GM23248 (cell line): ENCODE results near the gene ANKRD34C. TPM values are rescaled to one million over a fixed set of nuclear protein-coding genes. Genes with fewer than 3 reads are reported as not detected.

ENCODE experiments used
- DNase-seq: peaks from one replicate; pipeline ENCODE4 v3.0.0-alpha.2; 2015
- H2AFZ ChIP-seq: fragments of 200-600 bp; sonication (generic); 2 replicates; pipeline ENCODE4 v1.6.1; 2016; ENCODE audit warnings: antibody characterized with exemption
- H3F3A ChIP-seq: fragments of 200-600 bp; sonication (generic); 2 replicates; pipeline ENCODE4 v1.6.1; 2016; ENCODE audit warnings: mild to moderate bottlenecking, antibody characterized with exemption, mixed run types; ENCODE audit not compliant: insufficient read depth
- H3K27ac ChIP-seq: fragments of 200-600 bp; sonication (generic); 2 replicates; pipeline ENCODE4 v1.5.1; 2016; ENCODE audit warnings: mild to moderate bottlenecking
- H3K27me3 ChIP-seq: fragments of 200-600 bp; sonication (generic); replicated peaks from 2 replicates; pipeline ENCODE4 v1.6.1; 2016; ENCODE audit warnings: mild to moderate bottlenecking; ENCODE audit not compliant: insufficient read depth
- H3K36me3 ChIP-seq: fragments of 200-600 bp; sonication (generic); 2 replicates; pipeline ENCODE4 v1.6.1; 2016; ENCODE audit warnings: low read depth, mild to moderate bottlenecking
- H3K4me1 ChIP-seq: fragments of 200-600 bp; sonication (generic); 2 replicates; pipeline ENCODE4 v1.6.1; 2016; ENCODE audit warnings: mild to moderate bottlenecking; ENCODE audit not compliant: insufficient read depth
- H3K4me2 ChIP-seq: fragments of 200-600 bp; sonication (generic); one replicate; pipeline ENCODE4 v1.6.1; 2016; ENCODE audit warnings: mild to moderate bottlenecking; ENCODE audit not compliant: unreplicated experiment
- H3K4me3 ChIP-seq: fragments of 200-600 bp; sonication (generic); 2 replicates; pipeline ENCODE4 v1.5.1; 2016; ENCODE audit warnings: mild to moderate bottlenecking
- H3K79me2 ChIP-seq: fragments of 200-600 bp; sonication (generic); 2 replicates; pipeline ENCODE4 v1.6.1; 2016; ENCODE audit warnings: mild to moderate bottlenecking; ENCODE audit not compliant: insufficient read depth
- H3K9ac ChIP-seq: fragments of 200-600 bp; sonication (generic); 2 replicates; pipeline ENCODE4 v1.6.1; 2016; ENCODE audit warnings: mild to moderate bottlenecking
- H3K9me2 ChIP-seq: fragments of 200-600 bp; sonication (generic); 2 replicates; pipeline ENCODE4 v1.6.1; 2016; ENCODE audit warnings: mixed run types, mild to moderate bottlenecking, moderate library complexity; ENCODE audit not compliant: insufficient read depth
- H3K9me3 ChIP-seq: fragments of 200-600 bp; sonication (generic); one replicate; pipeline ENCODE4 v1.6.1; 2017; ENCODE audit warnings: low read depth
- H4K20me1 ChIP-seq: fragments of 200-600 bp; sonication (generic); 2 replicates; pipeline ENCODE4 v1.6.0; 2016; ENCODE audit not compliant: insufficient read depth
- EZH2 ChIP-seq: fragments of 200-600 bp; sonication (generic); IDR thresholded peaks from 2 replicates; pipeline ENCODE4 v1.6.1; 2018; ENCODE audit warnings: antibody characterized with exemption, mild to moderate bottlenecking; ENCODE audit not compliant: insufficient read depth, poor library complexity, severe bottlenecking
- EZH2phosphoT487 ChIP-seq: fragments of 200-600 bp; sonication (generic); IDR thresholded peaks from 2 replicates; pipeline ENCODE4 v1.6.1; 2018; ENCODE audit warnings: antibody characterized with exemption, moderate library complexity, mild to moderate bottlenecking, low read depth; ENCODE audit not compliant: insufficient read depth
- WGBS, 2 experiments: methylation state at CpG; one replicate each; pipeline ENCODE4 v1.1.6; 2015 to 2017; ENCODE audit warnings: low lambda C conversion rate in 2 of 2, low coverage in 1 of 2; ENCODE audit errors: missing lambda C conversion rate in 2 of 2; 5-methylcytosine and 5-hydroxymethylcytosine counted together
- in situ Hi-C: fragments of 300-500 bp; cut with MboI; formaldehyde crosslinking; loops from 2 replicates; pipeline ENCODE4 v1.15.0; 2020
- polyA plus RNA-seq: library from polyadenylated mRNA; unstranded; fragments of >200 nt; fragmentation: Nextera tagmentation; extraction: Ambion mirVana; gene quantifications from 2 replicates; pipeline ENCODE4 v1.2.1, GENCODE V29; 2016
- total RNA-seq: library from RNA; depleted of rRNA; stranded (reverse); fragments of >200 nt; shearing (Covaris generic); gene quantifications from 2 replicates; pipeline ENCODE4 v1.2.3, GENCODE V29; 2014; rRNA removed

ANKRD34C gene
- total RNA-seq: not detected in 2 replicates
- not detected in 2 replicates for polyA plus RNA-seq

DNA sequence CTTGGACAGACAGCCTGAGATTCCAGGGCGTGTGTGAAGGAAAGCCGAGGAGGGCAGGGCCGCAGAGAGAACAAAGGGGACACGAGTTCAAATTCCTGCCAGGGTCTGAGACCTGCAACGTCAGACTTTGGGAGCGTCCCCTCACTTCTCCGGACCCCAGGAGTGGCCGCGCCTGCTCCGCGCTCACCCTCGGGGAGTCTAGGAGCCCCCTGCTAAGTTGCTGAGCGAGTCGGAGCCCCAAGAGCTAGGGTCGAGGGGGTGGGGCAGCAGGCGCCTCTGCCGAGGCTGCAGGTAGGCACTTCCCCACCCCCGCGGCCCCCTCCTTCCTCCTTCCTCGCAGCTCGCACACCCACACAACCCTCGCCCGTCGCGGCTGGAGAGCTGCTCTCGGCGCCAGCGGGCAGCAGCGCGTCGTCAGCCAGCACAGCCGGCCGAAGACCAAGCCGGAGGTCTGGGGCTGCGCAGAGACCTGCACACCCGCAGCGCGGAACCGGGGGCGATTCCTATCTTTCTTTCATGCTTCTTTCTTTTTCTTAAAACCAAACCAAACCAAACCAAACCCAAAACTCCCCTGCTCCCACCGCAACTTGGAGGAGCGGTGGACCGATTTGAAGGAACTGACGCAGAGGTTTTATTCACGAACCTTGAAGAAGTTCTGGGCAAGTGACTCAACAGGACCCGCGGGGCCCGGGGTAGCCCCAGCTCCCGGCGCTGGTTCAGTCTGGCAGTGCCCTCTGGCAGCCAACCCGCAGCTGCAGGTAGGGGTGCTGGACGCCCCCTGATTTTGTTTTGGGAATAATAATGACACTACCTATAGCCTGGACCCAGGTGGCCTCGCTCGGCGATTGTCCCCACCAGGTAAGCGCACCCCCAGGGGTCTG, at the start of gene ANKRD34C:
ANKRD34C (plus strand) TSS at position 352 of the 881 bp plus-strand sequence. CDS start 10,563 bp downstream, outside the sequence.
- no peaks in the 10 kb centered on the region for H3K36me3 ChIP-seq
- no peak within 1 kb of the TSS for H3K27ac ChIP-seq
- no peaks in the 10 kb centered on the region for H3K4me1 ChIP-seq
- H3F3A ChIP-seq: no peaks in the 10 kb centered on the region
- no peak within 1 kb of the TSS for H3K4me3 ChIP-seq
- H3K27me3 ChIP-seq: peaks cover 44% of the 10 kb centered on the region
- in situ Hi-C loops: no loop called here
- H3K79me2 ChIP-seq: no peaks in the 10 kb centered on the region
- no peak within 1 kb of the TSS for H3K9ac ChIP-seq
- H3K4me2 ChIP-seq: no peak within 1 kb of the TSS
- no peaks in the 10 kb centered on the region for H3K9me3 ChIP-seq
- no peaks in the 10 kb centered on the region for H3K9me2 ChIP-seq
- H2AFZ ChIP-seq: no peak within 1 kb of the TSS
- no peaks in the 10 kb centered on the region for H4K20me1 ChIP-seq
- TF ChIP-seq EZH2 (no peak), EZH2phosphoT487 (no peak)
- 7 to 9% methylated on average over 47 to 50 of the region's 56 CpGs for WGBS, 2 experiments
- no peak for DNase-seq

DNA sequence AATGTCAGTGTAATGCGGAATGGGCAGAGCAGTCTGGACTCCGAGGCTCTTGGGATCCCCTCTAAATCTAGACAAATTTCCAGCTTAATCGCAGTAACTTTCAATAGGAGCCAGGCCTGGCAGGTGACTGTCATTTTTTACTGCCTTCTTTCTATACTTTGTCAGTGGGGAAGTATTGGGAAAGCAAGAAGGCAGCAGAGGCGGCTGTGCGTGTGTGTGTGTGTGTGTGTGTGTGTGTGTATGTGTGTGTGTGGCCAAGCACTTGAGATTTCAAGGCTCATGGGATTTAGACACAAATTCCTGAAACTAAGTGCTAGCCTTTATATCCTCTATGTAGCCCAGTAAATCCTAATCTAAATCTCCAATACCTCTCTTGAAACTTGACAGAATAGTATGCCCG, 49.3 kb upstream of the ANKRD34C start:
- in situ Hi-C loops: no loop called here
- Histone ChIP-seq H3K9me3 (no peaks in the 10 kb centered on the region), H3K9me2 (no peaks in the 10 kb centered on the region), H3K9ac (no peak overlapping the region), H2AFZ (no peak overlapping the region), H3K27ac (no peak overlapping the region), H3F3A (no peaks in the 10 kb centered on the region), H3K79me2 (no peaks in the 10 kb centered on the region), H3K4me1 (no peaks in the 10 kb centered on the region), H3K4me3 (no peak overlapping the region), H4K20me1 (no peaks in the 10 kb centered on the region), H3K27me3 (no peaks in the 10 kb centered on the region), H3K4me2 (no peak overlapping the region), H3K36me3 (no peaks in the 10 kb centered on the region)
- no peak for DNase-seq
- 43 to 48% methylated on average over 6 of the region's 6 CpGs for WGBS, 2 experiments
- TF ChIP-seq EZH2 (no peak), EZH2phosphoT487 (no peak)

- 0 out of 2 replicates have a peak, but pooled peaks cover 6% of the 10 kb centered on the region for H3K27me3 ChIP-seq
- DNase-seq: no peak
- no peaks in the 10 kb centered on the region for H3F3A ChIP-seq
- H3K36me3 ChIP-seq: no peaks in the 10 kb centered on the region
- no peaks in the 10 kb centered on the region for H4K20me1 ChIP-seq
- 15 to 26% methylated on average over 3 of the region's 3 CpGs for WGBS, 2 experiments
- H3K4me3 ChIP-seq: no peak overlapping the region
- H3K9ac ChIP-seq: no peak overlapping the region
- no peak overlapping the region for H3K27ac ChIP-seq
- no peaks in the 10 kb centered on the region for H3K79me2 ChIP-seq
- H3K4me2 ChIP-seq: no peak overlapping the region
- TF ChIP-seq EZH2phosphoT487: no peak
- TF ChIP-seq EZH2: no peak
- no peaks in the 10 kb centered on the region for H3K4me1 ChIP-seq
- no peak overlapping the region for H2AFZ ChIP-seq
- H3K9me2 ChIP-seq: no peaks in the 10 kb centered on the region
- H3K9me3 ChIP-seq: no peaks in the 10 kb centered on the region
- in situ Hi-C loops: no loop called here
These were observed 42.5 kb upstream of the ANKRD34C start for GRCh38 chr15:79240036-79240435.

GRCh38 chr15:79243723-79244122, 38.8 kb upstream of the ANKRD34C start:
- no peak overlapping the region for H3K4me2 ChIP-seq
- H3K9me3 ChIP-seq: no peaks in the 10 kb centered on the region
- DNase-seq: peak; percentile 4
- H3K79me2 ChIP-seq: no peaks in the 10 kb centered on the region
- H4K20me1 ChIP-seq: no peaks in the 10 kb centered on the region
- WGBS, 2 experiments: 49 to 60% methylated on average over 11 of the region's 11 CpGs
- H3K27me3 ChIP-seq: 0 out of 2 replicates have a peak, but pooled peaks cover 6% of the 10 kb centered on the region
- H3K9me2 ChIP-seq: no peaks in the 10 kb centered on the region
- no peak for TF ChIP-seq EZH2
- in situ Hi-C loops: no loop called here
- no peaks in the 10 kb centered on the region for H3F3A ChIP-seq
- H3K4me3 ChIP-seq: no peak overlapping the region
- H3K27ac ChIP-seq: no peak overlapping the region
- no peaks in the 10 kb centered on the region for H3K4me1 ChIP-seq
- H3K36me3 ChIP-seq: no peaks in the 10 kb centered on the region
- no peak overlapping the region for H3K9ac ChIP-seq
- no peak overlapping the region for H2AFZ ChIP-seq
